NCI-H146 treated with DMSO at 0.1 percent for 48 hours (cell line): ENCODE measurements around the gene NT5DC2.

Experiments
- DNase-seq: peaks from one replicate; lab custom pipeline; 2025; ENCODE audit not compliant: unreplicated experiment; lab: John Stamatoyannopoulos, UW

Gene NT5DC2

DNA sequence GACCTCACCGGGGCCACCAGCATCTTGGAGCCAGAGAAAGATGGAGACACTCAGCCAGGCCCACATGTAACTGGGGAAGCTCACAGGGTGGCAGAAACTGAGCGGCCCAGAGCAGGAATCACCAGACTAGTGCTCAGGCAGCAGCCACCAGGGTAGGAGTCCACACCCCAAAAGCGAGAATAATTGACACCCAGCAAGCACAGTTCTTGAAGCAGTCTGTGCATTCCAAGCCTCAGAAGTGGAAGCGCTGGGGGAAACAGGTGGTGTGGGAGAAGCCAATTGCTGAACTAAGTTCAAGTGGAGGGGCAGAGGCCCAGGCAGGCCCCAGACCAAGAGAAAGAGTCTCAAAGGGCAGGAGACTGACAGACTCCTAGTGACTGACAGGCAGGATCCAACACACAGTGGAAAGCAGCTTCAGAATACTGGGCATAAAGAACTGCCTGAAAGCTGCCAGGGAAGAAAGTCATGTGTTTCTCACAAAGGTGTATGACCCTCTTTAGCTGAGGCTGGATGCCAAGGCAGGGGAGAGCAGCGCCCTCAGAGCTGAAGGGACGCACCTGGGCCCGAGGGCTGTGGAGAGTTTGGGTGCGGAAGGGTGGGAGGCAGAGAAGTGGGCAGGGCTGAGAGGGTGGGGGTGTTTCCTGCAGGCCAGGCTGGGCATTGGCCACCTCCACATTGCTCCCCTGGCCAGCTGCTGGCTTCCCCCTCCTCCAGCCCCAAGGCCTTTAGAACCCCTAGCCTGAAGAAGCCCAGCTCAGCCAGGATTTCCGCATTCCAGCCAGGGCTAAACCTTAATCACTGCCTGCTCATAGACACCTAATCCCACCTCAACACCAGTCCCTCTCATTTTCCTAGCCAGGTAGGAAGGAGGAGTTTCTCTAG lies 7.7 kb downstream of the NT5DC2 start:
- DNase-seq, result no peak

DNA sequence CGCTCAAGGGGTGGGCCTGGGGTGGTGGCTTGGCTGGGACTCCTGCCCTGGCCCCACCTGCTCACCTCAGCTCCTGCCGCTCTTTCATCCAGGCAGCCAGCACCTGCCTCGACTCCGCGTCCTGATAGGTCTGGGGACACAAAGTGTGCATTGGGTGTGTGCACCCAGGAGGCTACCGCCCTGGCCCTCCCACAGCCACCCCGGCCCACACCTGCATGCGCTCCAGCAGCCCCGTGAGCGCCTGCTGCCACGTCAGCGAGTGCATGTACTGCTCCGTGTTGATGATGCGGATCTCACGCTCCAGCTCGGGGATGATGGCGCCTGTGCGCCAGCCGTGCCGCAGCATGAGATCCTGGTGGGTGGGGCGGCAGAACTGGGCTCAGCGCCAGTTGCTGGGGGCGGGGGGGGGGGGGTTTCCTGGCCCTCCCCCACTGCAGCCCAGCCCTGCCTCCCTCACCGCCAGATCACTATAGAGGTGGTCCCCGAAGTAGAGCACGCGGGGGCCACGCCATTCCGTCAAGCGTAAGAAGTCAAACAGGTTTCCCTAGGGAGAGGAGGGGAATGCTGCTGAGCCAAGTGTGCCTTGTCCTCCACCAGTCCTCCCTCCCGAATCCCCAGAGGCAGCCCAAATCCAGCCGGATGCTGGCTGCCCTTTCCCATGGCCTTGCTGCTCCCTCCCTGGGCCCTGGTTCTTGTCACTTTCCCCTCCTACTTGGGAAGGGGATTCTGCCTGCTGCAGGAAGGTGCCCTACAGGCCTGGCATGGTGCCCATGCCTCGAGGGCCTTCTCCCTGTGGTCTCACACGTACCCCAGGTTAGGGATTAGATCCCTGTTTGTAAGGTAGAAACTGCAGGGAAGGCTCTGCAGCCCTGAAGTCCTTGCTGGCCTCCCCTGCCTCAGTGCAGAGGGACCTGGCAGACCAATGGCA lies 8.6 kb downstream of the NT5DC2 start:
- no peak for DNase-seq

DNA sequence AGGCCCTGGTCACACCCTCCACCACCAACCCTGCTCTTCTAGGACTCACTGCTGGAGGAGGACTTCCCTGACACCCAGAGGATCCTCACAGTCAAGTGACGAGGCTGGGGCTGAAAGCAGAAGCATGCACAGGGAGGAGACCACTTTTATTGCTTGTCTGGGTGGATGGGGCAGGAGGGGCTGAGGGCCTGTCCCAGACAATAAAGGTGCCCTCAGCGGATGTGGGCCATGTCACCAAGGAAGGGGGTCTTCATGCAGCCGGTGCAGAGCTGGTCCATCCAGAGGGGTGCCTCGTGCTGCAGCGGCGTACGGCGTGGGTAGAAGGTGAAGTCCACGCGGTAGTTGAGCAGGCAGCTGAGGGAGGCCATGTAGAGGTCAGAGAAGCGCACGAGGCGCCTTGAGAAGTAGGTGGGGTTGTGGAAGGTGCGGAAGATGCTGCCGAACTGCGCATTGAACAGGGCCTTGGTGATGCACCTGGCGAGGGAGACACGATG lies 9.4 kb downstream of the NT5DC2 start:
- DNase-seq, result no peak

DNA sequence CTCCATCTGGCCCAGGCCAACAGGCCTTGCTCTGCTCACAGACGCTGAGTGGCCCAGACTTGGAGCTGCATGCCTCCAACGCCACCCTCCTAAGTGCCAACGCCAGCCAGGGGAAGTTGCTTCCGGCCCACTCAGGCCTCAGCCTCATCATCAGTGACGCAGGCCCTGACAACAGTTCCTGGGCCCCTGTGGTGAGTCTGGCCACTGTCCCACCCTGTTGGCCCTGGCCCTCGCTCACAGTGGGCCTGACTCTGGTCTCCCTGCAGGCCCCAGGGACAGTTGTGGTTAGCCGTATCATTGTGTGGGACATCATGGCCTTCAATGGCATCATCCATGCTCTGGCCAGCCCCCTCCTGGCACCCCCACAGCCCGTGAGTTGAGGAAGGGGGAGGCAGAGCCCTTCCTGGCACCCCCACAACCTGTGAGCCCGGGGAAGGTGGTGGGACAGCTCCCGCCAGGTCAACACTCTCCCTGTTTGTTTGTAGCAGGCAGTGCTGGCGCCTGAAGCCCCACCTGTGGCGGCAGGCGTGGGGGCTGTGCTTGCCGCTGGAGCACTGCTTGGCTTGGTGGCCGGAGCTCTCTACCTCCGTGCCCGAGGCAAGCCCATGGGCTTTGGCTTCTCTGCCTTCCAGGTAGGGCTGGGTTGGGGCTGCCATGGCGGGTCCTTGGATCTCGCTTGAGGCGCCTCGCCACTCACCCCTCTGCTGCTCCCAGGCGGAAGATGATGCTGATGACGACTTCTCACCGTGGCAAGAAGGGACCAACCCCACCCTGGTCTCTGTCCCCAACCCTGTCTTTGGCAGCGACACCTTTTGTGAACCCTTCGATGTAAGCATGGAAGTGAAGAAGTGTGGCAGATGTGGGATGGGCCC lies 10.0 kb downstream of the NT5DC2 start:
- DNase-seq, result no peak

DNA sequence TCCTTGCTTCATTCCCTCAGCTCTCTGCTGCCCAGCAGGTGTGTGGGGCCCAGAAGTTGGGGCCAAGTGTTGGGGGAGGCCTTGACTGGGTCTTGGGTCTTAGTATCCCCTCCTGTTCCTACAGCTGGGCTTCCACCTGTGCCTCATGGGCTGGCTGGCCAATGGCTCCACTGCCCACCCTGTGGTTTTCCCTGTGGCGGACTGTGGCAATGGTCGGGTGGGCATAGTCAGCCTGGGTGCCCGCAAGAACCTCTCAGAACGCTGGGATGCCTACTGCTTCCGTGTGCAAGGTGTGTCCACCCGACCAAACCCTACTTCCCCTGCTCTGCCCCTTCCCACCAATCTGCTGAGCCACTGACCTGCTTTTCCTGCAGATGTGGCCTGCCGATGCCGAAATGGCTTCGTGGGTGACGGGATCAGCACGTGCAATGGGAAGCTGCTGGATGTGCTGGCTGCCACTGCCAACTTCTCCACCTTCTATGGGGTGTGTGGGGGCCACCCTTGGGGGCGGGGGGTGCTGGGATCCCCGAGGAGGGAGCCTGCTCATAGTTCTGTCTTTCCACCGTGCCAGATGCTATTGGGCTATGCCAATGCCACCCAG lies 10.9 kb downstream of the NT5DC2 start:
- DNase-seq, result no peak

GRCh38 chr3:52521881-52522650 lies 11.6 kb downstream of the NT5DC2 start:
- DNase-seq, result no peak

- DNase-seq, result no peak
Measured at GRCh38 chr3:52521488-52521824, 12.2 kb downstream of the NT5DC2 start.

DNA sequence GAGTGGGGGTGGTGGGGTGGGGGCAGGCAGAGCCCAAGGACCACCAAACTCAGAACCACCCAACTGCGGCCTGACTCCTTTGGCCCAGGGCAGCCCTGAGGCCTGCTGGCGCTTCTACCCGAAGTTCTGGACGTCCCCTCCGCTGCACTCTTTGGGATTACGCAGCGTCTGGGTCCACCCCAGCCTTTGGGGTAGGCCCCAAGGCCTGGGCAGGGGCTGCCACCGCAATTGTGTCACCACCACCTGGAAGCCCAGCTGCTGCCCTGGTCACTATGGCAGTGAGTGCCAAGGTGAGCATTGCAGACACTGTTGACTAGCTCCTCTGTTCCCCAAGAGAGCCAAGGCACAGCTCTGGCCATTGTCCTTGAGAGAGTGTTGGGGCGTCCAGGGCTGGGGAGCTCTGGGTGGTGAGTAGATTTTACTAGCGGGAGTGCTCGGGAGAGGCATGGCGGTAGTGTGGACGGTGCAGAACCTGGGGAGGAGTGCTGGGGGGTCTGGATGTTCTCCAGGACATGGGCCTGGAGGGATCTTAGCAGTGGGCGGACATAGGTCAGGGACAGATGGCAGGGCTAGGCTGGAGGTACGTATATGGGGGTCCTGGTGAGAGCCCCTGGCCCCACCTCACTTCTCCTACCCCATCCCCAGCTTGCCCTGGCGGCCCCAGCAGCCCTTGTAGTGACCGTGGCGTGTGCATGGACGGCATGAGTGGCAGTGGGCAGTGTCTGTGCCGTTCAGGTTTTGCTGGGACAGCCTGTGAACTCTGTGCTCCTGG lies 12.8 kb downstream of the NT5DC2 start:
- no peak for DNase-seq

DNA sequence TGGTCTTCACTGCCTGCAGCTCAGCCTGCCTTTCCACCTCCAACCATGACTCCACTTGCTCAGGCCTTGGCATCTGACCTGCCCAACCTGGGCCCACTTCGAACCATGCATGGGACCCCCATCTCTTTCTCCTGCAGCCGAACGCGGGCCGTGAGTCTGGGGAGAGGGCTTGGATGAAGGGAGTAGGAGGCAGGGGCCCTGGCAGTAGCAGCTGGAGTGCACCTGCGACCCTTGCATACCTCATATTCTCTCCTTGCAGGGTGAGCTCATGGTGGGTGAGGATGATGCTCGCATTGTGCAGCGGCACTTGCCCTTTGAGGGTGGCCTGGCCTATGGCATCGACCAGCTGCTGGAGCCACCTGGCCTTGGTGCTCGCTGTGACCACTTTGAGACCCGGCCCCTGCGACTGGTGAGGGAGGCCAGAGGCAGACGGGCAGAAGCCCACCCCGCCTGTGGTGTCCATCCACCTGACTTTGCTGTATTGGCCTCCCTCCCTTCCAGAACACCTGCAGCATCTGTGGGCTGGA lies 13.5 kb downstream of the NT5DC2 start:
- no peak for DNase-seq

DNA sequence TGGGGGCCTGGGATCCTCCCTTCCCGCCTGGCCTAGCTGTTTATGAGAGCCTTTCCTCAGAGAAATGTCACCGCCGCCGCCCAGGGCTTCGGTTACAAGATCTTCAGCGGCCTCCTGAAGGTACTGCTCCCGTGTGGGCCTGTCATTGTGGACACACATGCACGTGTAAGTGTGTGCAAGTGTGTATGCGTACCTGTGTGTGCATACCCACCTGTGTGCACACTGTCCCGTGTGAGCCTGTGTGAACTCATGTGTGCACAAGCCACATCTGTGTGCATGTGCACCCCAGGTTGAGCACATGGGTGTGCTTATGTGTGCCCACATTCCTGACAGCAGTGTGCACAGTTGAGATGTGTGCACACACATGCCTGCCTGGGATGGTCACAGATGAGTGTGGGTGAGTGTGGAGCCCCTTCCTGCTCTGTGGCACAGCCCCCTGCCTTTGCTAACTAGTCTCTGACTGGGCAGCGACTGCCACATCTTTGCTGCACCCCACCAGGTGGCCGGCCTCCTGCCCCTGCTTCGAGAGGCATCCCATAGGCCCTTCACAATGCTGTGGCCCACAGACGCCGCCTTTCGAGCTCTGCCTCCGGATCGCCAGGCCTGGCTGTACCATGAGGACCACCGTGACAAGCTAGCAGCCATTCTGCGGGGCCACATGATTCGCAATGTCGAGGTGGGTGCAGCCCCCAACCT lies 14.1 kb downstream of the NT5DC2 start:
- DNase-seq, result no peak

DNA sequence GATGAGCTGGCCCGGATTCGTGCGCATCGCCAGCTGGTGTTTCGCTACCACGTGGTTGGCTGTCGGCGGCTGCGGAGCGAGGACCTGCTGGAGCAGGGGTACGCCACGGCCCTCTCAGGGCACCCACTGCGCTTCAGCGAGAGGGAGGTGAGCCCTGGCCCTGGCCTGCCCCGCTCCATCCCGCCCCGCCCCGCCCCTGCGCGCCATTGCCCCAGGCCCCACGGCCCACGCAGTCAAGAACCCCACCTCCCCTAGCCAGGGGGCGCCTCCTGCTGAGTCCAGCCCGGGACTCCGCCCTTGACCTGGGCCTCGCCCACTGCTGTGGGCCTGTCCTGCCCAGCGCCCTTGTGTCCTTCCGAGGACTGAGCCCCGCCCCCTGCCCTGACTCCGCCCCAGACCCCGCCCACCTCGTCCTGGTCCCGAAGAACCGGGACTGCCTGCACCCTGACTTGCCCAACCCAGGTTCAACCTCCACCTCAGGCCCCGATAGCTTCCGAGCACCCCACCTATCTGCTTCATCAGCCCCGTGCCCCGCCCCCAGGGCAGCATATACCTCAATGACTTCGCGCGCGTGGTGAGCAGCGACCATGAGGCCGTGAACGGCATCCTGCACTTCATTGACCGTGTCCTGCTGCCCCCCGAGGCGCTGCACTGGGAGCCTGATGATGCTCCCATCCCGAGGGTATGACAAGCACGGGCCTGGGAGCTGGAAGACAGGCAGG lies 14.8 kb downstream of the NT5DC2 start:
- DNase-seq, result no peak

DNA sequence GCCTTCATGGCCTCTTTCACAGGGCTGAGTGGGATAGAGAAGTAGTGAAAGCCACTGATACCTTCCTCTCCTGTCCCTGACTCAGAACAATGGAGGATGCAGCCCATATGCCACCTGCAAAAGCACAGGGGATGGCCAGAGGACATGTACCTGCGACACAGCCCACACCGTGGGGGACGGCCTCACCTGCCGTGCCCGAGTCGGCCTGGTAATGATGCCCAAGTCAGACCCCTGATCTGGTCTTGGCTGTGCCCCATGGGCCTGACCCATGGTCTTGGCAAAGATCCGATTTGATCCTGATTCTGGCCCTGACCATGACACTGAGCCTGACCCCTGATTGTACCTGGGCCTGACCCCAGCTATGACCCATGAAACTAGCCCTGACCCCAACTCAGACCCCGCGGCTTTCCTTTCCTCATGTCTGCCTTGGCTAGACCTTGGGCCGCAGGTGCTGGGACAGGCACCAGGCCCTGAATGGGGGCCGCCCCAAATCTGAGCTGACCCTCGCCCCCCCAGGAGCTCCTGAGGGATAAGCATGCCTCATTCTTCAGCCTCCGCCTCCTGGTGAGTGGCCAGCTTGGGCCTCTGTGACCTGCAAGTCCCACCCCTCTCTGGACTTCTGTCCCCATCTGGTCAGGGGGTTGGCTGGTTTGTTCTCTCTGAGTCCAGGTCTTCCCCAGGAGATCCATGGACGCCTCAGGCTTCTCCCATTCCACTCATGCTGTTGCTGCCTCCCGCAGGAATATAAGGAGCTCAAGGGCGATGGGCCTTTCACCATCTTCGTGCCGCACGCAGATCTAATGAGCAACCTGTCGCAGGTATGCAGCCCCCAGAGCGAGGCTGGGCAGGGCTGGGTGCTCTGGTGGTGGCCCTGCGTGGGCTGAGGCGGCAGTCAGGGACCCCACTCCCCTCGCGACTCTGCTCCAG lies 15.6 kb downstream of the NT5DC2 start:
- DNase-seq, result no peak

GRCh38 chr3:52516509-52517195 lies 17.0 kb downstream of the NT5DC2 start:
- no peak for DNase-seq

- DNase-seq, result no peak
Measured at GRCh38 chr3:52515192-52515591, 18.5 kb downstream of the NT5DC2 start.

GRCh38 chr3:52514576-52514975 lies 19.1 kb downstream of the NT5DC2 start:
- DNase-seq, result no peak

- no peak for DNase-seq
Measured at GRCh38 chr3:52513281-52513680, 20.4 kb downstream of the NT5DC2 start.
